GM23248 (cell line): ENCODE measurements around the gene DELE1.

ENCODE experiments used
- EZH2 ChIP-seq: fragments of 200-600 bp; sonication (generic); IDR thresholded peaks from 2 replicates; pipeline ENCODE4 v1.6.1; 2018; ENCODE audit warnings: antibody characterized with exemption, mild to moderate bottlenecking; ENCODE audit not compliant: insufficient read depth, poor library complexity, severe bottlenecking
- EZH2phosphoT487 ChIP-seq: fragments of 200-600 bp; sonication (generic); IDR thresholded peaks from 2 replicates; pipeline ENCODE4 v1.6.1; 2018; ENCODE audit warnings: antibody characterized with exemption, moderate library complexity, mild to moderate bottlenecking, low read depth; ENCODE audit not compliant: insufficient read depth

GRCh38 chr5:141881886-141882285 is 41.8 kb upstream of the DELE1 start:
- no peak for TF ChIP-seq EZH2
- TF ChIP-seq EZH2phosphoT487, result no peak
